SK-N-MC (cell line): ENCODE measurements around the gene SIGMAR1.

Experiments
- EZH2 ChIP-seq: fragments of 200-600 bp; sonication (generic); IDR thresholded peaks from one replicate; pipeline ENCODE4 v1.6.1; 2017; ENCODE audit warnings: antibody characterized with exemption
- FOXP2 ChIP-seq: optimal IDR thresholded peaks from 2 replicates; pipeline ENCODE3; 2011; ENCODE audit warnings: mild to moderate bottlenecking, moderate library complexity; ENCODE audit not compliant: insufficient read depth; ENCODE audit errors: extremely low read length, control extremely low read depth
- POLR2AphosphoS5 ChIP-seq: IDR thresholded peaks from 2 replicates; pipeline ENCODE4 v1.6.1; 2012; ENCODE audit warnings: mild to moderate bottlenecking, low read depth, low read length, borderline replicate concordance

DNA sequence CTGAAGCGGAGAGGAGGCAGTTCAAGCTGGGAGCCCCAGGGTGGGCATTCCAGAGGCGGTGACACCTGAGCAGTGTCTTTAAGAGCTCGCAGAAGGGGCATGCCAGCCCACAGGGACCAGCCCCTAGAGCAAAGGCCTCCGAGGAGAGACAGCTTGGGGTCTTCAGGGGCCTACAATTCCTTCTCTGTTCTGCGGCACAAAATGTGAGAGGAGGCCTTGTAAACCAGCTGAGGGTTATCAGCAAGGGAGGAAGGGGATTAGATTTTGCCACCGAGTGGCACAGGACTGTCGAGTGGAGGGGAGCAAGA, 505 bp upstream of the SIGMAR1 start:
- TF ChIP-seq POLR2AphosphoS5 (no peak), EZH2 (no peak), FOXP2 (no peak)
